Activated CD4-positive, alpha-beta T cell treated with anti-CD3 and anti-CD28 coated beads, Interleukin-2, amount 50 U/mL, for 16 hours (primary cell): ENCODE measurements around the gene VPS13C.
A peak's percentile ranks its signal among the peaks of the same experiment; 100 is the strongest.
"Not testable (repeated sequence)": the region's sequence is repeated elsewhere in the genome, so short reads cannot be mapped to it uniquely, and the experiment has no call there.

Experiments used
- DNase-seq: peaks from one replicate; pipeline ENCODE4 v3.0.0-alpha.2; 2020

The VPS13C gene

GRCh38 chr15:62035256-62035924, 24.9 kb downstream of the VPS13C start:
- peak; percentile 23 for DNase-seq

GRCh38 chr15:62027916-62028315, 32.3 kb downstream of the VPS13C start:
- no peak for DNase-seq

GRCh38 chr15:62027263-62027565, 33.0 kb downstream of the VPS13C start:
- no peak for DNase-seq

GRCh38 chr15:62026487-62027262, 33.6 kb downstream of the VPS13C start:
- DNase-seq, result no peak

GRCh38 chr15:62021991-62022600, 38.2 kb downstream of the VPS13C start:
- no peak for DNase-seq

GRCh38 chr15:62020576-62021160, 39.6 kb downstream of the VPS13C start:
- no peak for DNase-seq

GRCh38 chr15:62005354-62005753, 54.9 kb downstream of the VPS13C start:
- not testable (repeated sequence) for DNase-seq

- DNase-seq, result no peak
Observed at GRCh38 chr15:61997786-61998185, 62.5 kb downstream of the VPS13C start.

GRCh38 chr15:61996056-61996635, 64.1 kb downstream of the VPS13C start:
- no peak for DNase-seq

- no peak for DNase-seq
Observed at GRCh38 chr15:61994216-61994615, 66.0 kb downstream of the VPS13C start.

GRCh38 chr15:61992518-61992917, 67.7 kb downstream of the VPS13C start:
- DNase-seq, result no peak

- DNase-seq, result no peak
Observed at GRCh38 chr15:61989667-61990066, 70.6 kb downstream of the VPS13C start.

- no peak for DNase-seq
Observed at GRCh38 chr15:61987824-61988223, 72.4 kb downstream of the VPS13C start.

GRCh38 chr15:61983081-61983480, 77.2 kb downstream of the VPS13C start:
- DNase-seq, result no peak

GRCh38 chr15:61978225-61978624, 82.0 kb downstream of the VPS13C start:
- DNase-seq, result no peak

- DNase-seq, result no peak
Observed at GRCh38 chr15:61974759-61975158, 85.5 kb downstream of the VPS13C start.

- DNase-seq, result no peak
Observed at GRCh38 chr15:61974118-61974517, 86.1 kb downstream of the VPS13C start.

- no peak for DNase-seq
Observed at GRCh38 chr15:61951949-61952348, 108.3 kb downstream of the VPS13C start.

GRCh38 chr15:61946778-61947177, 113.5 kb downstream of the VPS13C start:
- DNase-seq, result no peak

GRCh38 chr15:61943992-61944391, 116.3 kb downstream of the VPS13C start:
- no peak for DNase-seq

- DNase-seq, result no peak
Observed at GRCh38 chr15:61938249-61938648, 122.0 kb downstream of the VPS13C start.

GRCh38 chr15:61936528-61937195, 123.6 kb downstream of the VPS13C start:
- no peak for DNase-seq

GRCh38 chr15:61935493-61935892, 124.8 kb downstream of the VPS13C start:
- no peak for DNase-seq
